LNCaP clone FGC (cell line): ENCODE results near the gene NAT14.

Experiments
- DNase-seq: peaks from one replicate; pipeline ENCODE4 v3.0.0-alpha.2; 2011; ENCODE audit warnings: low read depth
- H3K4me3 ChIP-seq: 2 replicates; pipeline ENCODE4 v1.5.1; 2011; ENCODE audit warnings: mild to moderate bottlenecking, low read depth, low read length, control low read depth
- TF ChIP-seq, protein P1 (sequence below): IDR thresholded peaks from 2 replicates; pipeline ENCODE4 v1.5.1; 2012; ENCODE audit warnings: mild to moderate bottlenecking; ENCODE audit not compliant: control insufficient read depth, insufficient read depth; ENCODE audit errors: extremely low read depth

NAT14 gene

DNA sequence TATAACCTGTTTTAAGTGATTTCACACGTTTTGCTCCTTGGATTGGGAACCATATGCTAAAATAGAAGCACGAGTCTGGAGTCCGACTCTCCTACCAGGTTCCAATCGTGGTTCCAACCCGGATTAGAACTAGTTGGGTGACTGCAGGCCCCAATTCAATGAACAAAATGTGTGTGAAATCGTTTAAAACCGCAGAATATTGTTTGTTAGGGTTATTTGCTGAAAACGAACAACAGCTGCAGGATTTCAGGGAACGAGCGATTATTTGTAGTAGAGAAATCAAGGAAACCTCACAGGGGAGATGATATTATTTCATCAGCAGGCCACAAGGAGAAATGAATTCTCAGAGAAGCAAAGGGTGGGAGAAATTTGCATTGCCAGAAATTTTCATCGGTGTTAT is 20.0 kb downstream of the NAT14 start:
- TF ChIP-seq, protein P1, sequence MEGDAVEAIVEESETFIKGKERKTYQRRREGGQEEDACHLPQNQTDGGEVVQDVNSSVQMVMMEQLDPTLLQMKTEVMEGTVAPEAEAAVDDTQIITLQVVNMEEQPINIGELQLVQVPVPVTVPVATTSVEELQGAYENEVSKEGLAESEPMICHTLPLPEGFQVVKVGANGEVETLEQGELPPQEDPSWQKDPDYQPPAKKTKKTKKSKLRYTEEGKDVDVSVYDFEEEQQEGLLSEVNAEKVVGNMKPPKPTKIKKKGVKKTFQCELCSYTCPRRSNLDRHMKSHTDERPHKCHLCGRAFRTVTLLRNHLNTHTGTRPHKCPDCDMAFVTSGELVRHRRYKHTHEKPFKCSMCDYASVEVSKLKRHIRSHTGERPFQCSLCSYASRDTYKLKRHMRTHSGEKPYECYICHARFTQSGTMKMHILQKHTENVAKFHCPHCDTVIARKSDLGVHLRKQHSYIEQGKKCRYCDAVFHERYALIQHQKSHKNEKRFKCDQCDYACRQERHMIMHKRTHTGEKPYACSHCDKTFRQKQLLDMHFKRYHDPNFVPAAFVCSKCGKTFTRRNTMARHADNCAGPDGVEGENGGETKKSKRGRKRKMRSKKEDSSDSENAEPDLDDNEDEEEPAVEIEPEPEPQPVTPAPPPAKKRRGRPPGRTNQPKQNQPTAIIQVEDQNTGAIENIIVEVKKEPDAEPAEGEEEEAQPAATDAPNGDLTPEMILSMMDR = no peak
- H3K4me3 ChIP-seq = no peak overlapping the region
- no peak for DNase-seq

DNA sequence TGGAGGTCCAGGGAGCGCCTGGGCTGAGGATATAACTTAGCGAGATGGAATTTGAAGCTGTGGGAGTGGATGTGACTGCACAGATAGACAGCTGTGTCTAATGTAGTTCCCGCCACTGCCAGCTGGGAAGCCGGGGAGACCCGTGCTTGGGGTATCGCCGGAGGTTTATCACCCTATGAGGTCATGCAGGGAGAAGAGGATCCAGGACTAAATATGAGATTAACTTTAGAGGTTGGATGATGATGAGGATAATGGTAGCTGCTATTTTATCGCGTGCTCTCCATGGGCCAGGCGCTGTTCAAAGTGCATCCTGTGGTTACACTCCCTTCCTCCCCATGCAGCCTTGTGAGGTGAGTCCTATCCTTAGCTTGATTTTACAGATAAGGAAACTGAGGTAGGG is 23.1 kb downstream of the NAT14 start:
- no peak overlapping the region for H3K4me3 ChIP-seq
- TF ChIP-seq, protein P1 = no peak
- DNase-seq = no peak

DNA sequence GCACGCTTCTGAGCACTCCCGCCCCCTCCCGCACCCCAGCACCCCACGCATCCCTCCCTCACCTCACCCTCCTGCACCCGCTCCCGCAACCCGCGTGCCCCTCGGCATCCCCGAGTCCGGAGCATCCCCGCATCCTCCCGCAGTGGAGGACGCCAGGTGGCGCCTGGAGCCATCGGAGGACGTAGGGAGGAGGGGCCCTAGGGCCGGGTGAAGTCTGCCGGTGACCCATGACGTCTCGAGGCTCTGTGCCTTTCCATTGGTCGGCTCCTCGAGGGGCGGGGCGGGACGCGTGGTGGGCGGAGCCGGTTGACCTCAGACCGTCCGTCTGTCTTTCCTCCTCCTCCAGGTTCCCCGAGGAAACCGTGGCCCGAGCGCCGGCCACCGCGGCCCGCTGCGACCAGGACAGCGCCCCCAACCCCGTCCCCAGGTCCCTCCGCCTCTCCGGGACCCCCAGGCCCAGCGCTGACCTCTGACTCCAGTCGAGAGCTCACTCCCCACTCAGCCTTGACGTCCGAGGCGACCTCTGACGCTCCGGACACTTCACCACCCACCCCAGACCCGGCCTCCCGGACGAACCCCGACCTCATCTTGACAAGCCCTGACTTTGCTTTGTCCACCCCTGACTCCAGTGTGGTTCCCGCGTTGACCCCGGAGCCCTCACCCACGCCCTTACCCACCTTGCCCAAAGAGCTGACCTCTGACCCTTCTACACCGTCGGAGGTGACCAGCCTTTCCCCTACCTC is 32.1 kb downstream of the NAT14 start:
- H3K4me3 ChIP-seq = peak overlapping the region; percentile 50
- peak; percentile 46 for DNase-seq
- TF ChIP-seq, protein P1 = peak; percentile 99

DNA sequence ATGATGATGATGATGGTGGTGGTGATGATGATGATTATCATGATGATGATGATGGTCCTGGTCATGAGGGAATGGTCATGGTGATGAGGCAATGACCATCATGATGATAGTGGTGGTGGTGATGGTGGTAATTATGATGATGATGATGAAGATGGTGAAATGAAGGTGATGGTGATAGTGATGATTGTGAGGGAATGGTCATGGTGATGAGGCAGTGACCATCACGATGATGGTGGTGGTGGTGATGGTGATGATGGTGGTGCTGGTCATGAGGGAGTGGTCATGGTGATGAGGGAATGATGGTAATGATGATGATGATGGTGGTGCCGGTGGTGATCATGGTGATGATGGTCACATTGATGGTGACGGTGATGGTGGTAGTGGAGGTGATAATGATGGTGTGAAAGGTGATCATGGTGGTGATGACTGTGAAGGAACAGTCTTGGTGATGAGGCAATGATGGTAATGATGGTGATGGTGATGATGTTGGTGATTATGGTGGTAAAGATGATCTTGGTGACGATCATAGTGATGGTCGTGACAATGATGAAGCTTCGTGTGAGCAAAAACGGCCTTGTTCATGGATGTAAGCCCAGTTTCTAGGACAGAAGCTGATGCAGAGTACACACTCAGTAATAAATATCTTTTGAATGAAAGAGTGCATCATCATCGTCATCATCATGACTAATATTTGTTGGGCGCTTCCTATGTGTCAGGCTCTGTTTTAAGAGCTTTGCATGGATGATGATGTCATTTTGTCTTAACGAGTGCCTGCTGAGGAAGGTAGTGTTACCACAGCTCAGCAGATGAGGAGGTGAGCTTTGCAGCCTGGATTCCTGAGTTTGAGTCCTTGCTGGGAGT is 34.7 kb downstream of the NAT14 start:
- TF ChIP-seq, protein P1 = no peak
- H3K4me3 ChIP-seq = no peak overlapping the region
- DNase-seq = no peak

DNA sequence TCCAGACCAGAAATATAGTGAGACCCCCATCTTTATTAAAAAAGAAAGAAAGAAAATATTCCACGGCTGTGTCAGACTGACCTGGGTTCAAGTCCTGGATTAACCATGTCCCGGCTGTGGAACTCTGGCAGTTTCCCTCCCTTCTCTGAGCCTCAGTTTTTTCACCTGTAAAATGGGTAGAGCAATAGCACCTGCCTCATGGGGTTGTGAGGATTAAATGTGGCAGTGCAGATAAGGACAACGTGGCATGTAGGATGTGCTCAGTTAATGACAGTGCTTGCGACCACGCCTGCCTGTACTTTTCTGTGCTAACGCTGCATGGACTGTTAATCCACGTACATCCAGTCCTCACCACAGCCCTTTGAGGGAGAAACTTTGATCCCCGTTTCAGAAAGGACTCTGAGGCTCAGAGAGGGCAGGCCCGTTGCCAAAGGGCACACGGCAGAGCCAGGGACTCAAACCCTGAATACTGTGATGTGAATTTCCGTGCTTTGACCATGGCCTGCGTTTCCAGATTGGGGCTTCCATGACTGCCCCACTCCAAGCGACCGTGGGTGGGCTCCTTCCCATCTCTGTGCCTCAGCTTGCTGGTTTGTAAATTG is 35.8 kb downstream of the NAT14 start:
- DNase-seq = no peak
- H3K4me3 ChIP-seq = no peak overlapping the region
- TF ChIP-seq, protein P1 = no peak

DNA sequence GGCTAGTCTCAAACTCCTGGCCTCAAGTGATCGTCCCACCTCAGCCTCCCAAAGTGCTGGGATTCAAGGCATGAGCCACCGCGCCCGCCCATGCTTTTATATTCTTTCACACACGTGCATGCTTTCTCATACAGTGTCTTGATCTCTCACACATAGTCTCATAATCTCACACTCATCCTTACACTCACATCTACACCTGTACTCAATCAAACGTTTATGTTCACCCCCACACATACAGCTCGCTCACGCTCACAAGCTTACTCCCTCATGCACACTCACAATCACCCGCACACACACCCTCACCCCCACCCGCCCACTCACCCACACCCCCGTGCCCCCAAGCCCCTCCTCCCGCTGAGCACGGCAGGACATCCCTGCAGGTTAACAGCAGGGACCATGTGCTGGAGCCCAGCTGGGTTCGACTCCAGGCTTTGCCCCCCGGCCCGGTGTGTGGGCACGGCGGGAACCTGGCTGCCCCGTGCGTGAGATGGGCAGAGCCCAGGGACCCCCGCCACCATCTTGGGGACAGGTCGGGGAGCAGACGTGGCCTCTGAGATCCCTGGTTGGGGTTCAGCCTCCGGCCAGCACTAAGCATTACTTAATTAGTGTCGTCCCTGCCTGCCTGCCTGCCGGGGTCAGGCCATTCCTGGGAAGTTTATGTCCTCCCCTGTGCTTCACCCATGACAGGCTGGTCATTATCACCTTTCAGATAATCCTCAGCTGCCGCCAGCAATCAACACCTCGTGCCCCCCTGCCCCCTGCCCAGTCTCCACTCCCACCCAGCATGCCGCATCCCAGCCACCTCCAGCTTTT is 40.5 kb downstream of the NAT14 start:
- TF ChIP-seq, protein P1 = no peak

More for the DNA sequence above, 40.5 kb downstream of the NAT14 start:
- no peak for DNase-seq
- no peak overlapping the region for H3K4me3 ChIP-seq
